ENCODE results near the gene PRKCB. TPM values are rescaled to one million over a fixed set of nuclear protein-coding genes. Genes with fewer than 3 reads are reported as not detected.

Gene PRKCB
- total RNA-seq, 1 donor from 2014 or later, result 12.7 TPM

GRCh38 chr16:23833504-23833903 is 2.3 kb upstream of the PRKCB start:
- intact Hi-C loops (cut with DNase I), result loop anchor here (10.0 kb wide), 1 partner anchor 99 kb away; no protein-coding TSS in a partner anchor
- no peak for ATAC-seq
- no peak for DNase-seq (ENCODE audit: low spot score)

DNA sequence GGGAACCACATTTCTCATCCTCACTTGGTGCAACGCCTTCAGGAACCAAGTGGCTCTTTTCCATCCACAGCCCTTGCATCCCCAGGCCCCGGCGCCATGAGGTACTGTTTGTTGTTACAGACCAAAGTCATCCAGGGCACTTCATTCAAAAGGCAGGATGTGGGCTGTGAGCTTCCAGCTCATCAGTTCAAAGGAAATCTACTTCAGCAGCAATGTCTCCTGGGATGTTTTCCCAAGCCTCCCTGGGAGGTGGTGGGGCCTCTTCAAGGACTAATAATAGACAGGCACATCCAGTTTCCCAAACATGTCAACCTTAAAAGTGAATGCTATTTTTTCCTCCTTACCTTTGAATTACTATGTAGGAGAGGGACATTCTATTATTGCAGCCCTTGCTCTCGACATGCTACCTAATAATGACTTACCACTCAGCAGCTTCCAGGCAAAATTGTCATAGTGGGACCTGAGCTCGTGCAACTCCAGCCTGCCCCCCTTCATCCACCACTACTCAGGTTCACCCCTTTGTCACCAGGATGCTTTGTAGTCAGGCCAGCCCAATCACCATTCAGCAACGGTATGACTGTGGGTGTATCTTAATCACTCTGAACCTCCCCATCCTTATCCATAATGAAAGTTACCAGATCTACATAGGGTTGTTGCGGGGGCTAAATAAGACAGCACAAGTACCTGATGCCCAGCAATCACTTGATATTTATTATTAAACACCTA is 1.7 kb upstream of the PRKCB start:
- ATAC-seq (no peak), DNase-seq (ENCODE audit: low spot score) (no peak)
- intact Hi-C loops (cut with DNase I), result loop anchor here (10.0 kb wide), 1 partner anchor 99 kb away; no protein-coding TSS in a partner anchor

GRCh38 chr16:23836078-23836403 is 258 bp downstream of the PRKCB start:
- intact Hi-C loops (cut with DNase I), result loop anchor here (10.0 kb wide), 1 partner anchor 101 kb away; no protein-coding TSS in a partner anchor
- DNase-seq (ENCODE audit: low spot score) (no peak), ATAC-seq (no peak)

GRCh38 chr16:23836404-23837311 is 875 bp downstream of the PRKCB start:
- intact Hi-C loops (cut with DNase I), result loop anchor here (10.0 kb wide), 1 partner anchor 102 kb away; no protein-coding TSS in a partner anchor
- DNase-seq (ENCODE audit: low spot score) (peak; percentile 60), ATAC-seq (peak; percentile 65)

- intact Hi-C loops (cut with DNase I), result loop anchor here (10.0 kb wide), 1 partner anchor 103 kb away; no protein-coding TSS in a partner anchor
- ATAC-seq, result no peak
These were observed 1.9 kb downstream of the PRKCB start for GRCh38 chr16:23837553-23838308.

GRCh38 chr16:23838485-23839142 is 2.8 kb downstream of the PRKCB start:
- intact Hi-C loops (cut with DNase I), result loop anchor here (10.0 kb wide), 1 partner anchor 104 kb away; no protein-coding TSS in a partner anchor
- ATAC-seq (no peak), DNase-seq (ENCODE audit: low spot score) (no peak)

More at GRCh38 chr16:23837553-23838308, 1.9 kb downstream of the PRKCB start:
- DNase-seq (ENCODE audit: low spot score), result no peak

- intact Hi-C loops (cut with DNase I), result no loop called here
- DNase-seq (ENCODE audit: low spot score) (no peak), ATAC-seq (no peak)
These were observed 4.5 kb downstream of the PRKCB start for GRCh38 chr16:23840310-23840709.

GRCh38 chr16:23842137-23842600 is 6.4 kb downstream of the PRKCB start:
- DNase-seq (ENCODE audit: low spot score), result no peak
- no peak for ATAC-seq
- intact Hi-C loops (cut with DNase I), result no loop called here

GRCh38 chr16:23843143-23843542 is 7.4 kb downstream of the PRKCB start:
- no peak for ATAC-seq
- no peak for DNase-seq (ENCODE audit: low spot score)
- intact Hi-C loops (cut with DNase I), result no loop called here

DNA sequence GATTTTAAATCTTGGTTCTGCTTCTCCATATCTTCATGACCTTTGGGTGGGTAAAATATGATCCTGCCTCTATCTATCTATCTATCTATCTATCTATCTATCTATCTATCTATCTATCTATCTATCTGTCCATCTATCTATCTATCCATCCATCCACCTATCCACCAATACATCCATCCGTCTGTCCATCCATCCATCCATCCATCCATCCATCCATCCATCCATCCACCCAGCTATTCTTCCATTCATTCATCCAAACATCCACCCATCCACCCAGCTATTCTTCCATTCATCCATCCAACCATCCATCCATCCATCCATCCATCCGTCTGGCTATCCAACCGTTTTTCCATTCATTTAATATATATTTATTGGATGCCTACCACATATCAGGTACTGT is 11.5 kb downstream of the PRKCB start:
- DNase-seq (ENCODE audit: low spot score) (no peak), ATAC-seq (no peak)
- intact Hi-C loops (cut with DNase I), result no loop called here

GRCh38 chr16:23847948-23848347 is 12.2 kb downstream of the PRKCB start:
- intact Hi-C loops (cut with DNase I), result no loop called here
- DNase-seq (ENCODE audit: low spot score) (no peak), ATAC-seq (no peak)

DNA sequence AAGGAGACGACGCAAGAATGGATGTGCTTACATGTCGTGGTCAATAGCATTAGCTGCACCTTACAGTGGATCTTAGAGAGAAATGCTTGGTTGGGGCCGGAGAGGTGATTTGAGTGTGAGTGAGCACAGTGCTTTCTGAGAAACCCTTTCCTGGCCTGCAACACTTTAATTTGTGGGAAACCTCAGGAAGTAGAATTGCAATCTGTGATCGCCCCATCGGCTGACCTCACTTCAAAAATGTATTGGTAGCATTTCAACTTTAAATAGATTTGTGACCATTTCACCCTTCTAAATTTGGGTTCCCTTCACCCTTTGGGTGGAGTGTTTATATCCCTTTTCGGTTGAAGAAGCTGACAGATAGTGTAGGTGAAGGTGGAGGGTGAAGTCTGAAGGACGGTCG is 13.2 kb downstream of the PRKCB start:
- intact Hi-C loops (cut with DNase I), result no loop called here
- ATAC-seq, result no peak
- DNase-seq (ENCODE audit: low spot score), result no peak

- ATAC-seq (no peak), DNase-seq (ENCODE audit: low spot score) (no peak)
- intact Hi-C loops (cut with DNase I), result loop anchor here (10.0 kb wide), 1 partner anchor 272 kb away; no protein-coding TSS in a partner anchor
These were observed 17.2 kb downstream of the PRKCB start for GRCh38 chr16:23852794-23853562.

DNA sequence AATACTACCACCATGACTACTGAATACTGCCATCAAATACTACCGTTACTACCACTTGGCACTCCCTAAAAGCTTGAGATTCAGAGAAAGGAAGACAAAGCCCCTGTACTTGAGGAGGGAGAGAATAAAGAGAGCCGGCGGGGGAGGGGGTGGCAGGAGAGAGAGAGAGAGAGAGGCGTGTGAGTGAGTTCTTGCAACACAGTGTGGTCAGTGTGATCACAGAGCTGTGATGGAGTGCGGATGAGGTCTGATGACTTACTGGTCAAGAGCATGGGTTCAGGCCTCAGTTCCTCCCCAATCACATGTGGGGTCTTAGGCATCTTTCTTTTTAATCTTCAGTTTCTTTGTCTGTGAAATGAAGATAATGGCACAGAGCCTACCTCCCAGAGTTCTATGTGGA is 19.2 kb downstream of the PRKCB start:
- no peak for ATAC-seq
- intact Hi-C loops (cut with DNase I), result loop anchor here (10.0 kb wide), 1 partner anchor 270 kb away; no protein-coding TSS in a partner anchor
- DNase-seq (ENCODE audit: low spot score), result no peak

GRCh38 chr16:23856251-23856709 is 20.5 kb downstream of the PRKCB start:
- intact Hi-C loops (cut with DNase I), result loop anchor here (10.0 kb wide), 1 partner anchor 269 kb away; no protein-coding TSS in a partner anchor
- DNase-seq (ENCODE audit: low spot score), result no peak
- ATAC-seq, result no peak

GRCh38 chr16:23857256-23857880 is 21.6 kb downstream of the PRKCB start:
- intact Hi-C loops (cut with DNase I), result loop anchor here (10.0 kb wide), 1 partner anchor 267 kb away; no protein-coding TSS in a partner anchor
- ATAC-seq (no peak), DNase-seq (ENCODE audit: low spot score) (no peak)

- ATAC-seq (no peak), DNase-seq (ENCODE audit: low spot score) (no peak)
- intact Hi-C loops (cut with DNase I), result loop anchor here (10.0 kb wide), 1 partner anchor 267 kb away; no protein-coding TSS in a partner anchor
These were observed 22.1 kb downstream of the PRKCB start for GRCh38 chr16:23857881-23858269.

Measured in sciatic nerve (tissue), 2 donors.